HepG2 (cell line): ENCODE measurements around the gene JPT1. TPM values are rescaled to one million over a fixed set of nuclear protein-coding genes. Genes with fewer than 3 reads are reported as not detected.
A peak's percentile ranks its signal among the peaks of the same experiment; 100 is the strongest.

ENCODE experiments used
- HMG20A ChIP-seq: IDR thresholded peaks from 2 replicates; pipeline ENCODE4 v1.6.1; 2016; ENCODE audit warnings: borderline replicate concordance
- KLF16 ChIP-seq, 2 experiments: sonication (generic) in 1 of 2; formaldehyde crosslinking in 1 of 2; IDR thresholded peaks; 2 replicates each; pipeline versions ENCODE4 v1.6.1 to v1.8.0; 2016 to 2023; ENCODE audit warnings: missing genetic modification reagents in 2 of 2, missing compliant biosample characterization in 1 of 2
- MYC ChIP-seq: sonication (generic); formaldehyde crosslinking; IDR thresholded peaks from 2 replicates; pipeline ENCODE4 v1.9.0; 2021; ENCODE audit warnings: missing genetic modification reagents, borderline replicate concordance
- NCOA5 ChIP-seq: sonication (generic); formaldehyde crosslinking; IDR thresholded peaks from 2 replicates; pipeline ENCODE4 v1.4.0; 2020; ENCODE audit warnings: missing genetic modification reagents
- NRL ChIP-seq: sonication (generic); formaldehyde crosslinking; IDR thresholded peaks from 2 replicates; pipeline ENCODE4 v1.5.0; 2020; ENCODE audit warnings: missing genetic modification reagents, mild to moderate bottlenecking, moderate library complexity, borderline replicate concordance
- PATZ1 ChIP-seq: sonication (generic); formaldehyde crosslinking; IDR thresholded peaks from 2 replicates; pipeline ENCODE4 v1.4.0; 2020; ENCODE audit warnings: missing genetic modification reagents
- PAX8 ChIP-seq: sonication (generic); formaldehyde crosslinking; IDR thresholded peaks from 2 replicates; pipeline ENCODE4 v1.8.0; 2022; ENCODE audit warnings: mild to moderate bottlenecking, missing genetic modification reagents, borderline replicate concordance
- TCF7L2 ChIP-seq: IDR thresholded peaks from 2 replicates; pipeline ENCODE4 v1.6.1; 2011; ENCODE audit warnings: mild to moderate bottlenecking, low read depth, low read length, moderate library complexity
- ZFX ChIP-seq: sonication (generic); formaldehyde crosslinking; IDR thresholded peaks from 2 replicates; pipeline ENCODE4 v1.4.0; 2020; ENCODE audit warnings: mild to moderate bottlenecking, low read depth, missing genetic modification reagents, moderate library complexity
- ZNF556 ChIP-seq: sonication (generic); formaldehyde crosslinking; IDR thresholded peaks from 2 replicates; pipeline ENCODE4 v1.4.0; 2020; ENCODE audit warnings: mild to moderate bottlenecking, missing genetic modification reagents, borderline replicate concordance
- ZNF687 ChIP-seq: sonication (generic); formaldehyde crosslinking; IDR thresholded peaks from 2 replicates; pipeline ENCODE4 v1.5.1; 2020; ENCODE audit warnings: mild to moderate bottlenecking, missing genetic modification reagents, moderate library complexity
- ZNF740 ChIP-seq: sonication (generic); formaldehyde crosslinking; IDR thresholded peaks from 2 replicates; pipeline ENCODE4 v1.4.0; 2020; ENCODE audit warnings: missing genetic modification reagents
- polyA plus RNA-seq, 8 experiments: library from polyadenylated mRNA; depleted of rRNA in 3 of 8; stranded (reverse) in 7 of 8; unstranded in 1 of 8; fragments of >200 nt; fragmentation: Illumina TruSeq in 4 of 8; extraction: Trizol in 4 of 8; gene quantifications; 2 replicates each; pipeline versions ENCODE4 v1.2.1 to v1.2.3, GENCODE V29; 2011 to 2016; ENCODE audit warnings: low read depth in 4 of 8, missing spikeins in 1 of 8, mixed read lengths in 1 of 8; ENCODE audit not compliant: insufficient read depth in 1 of 8
- total RNA-seq, 5 experiments: library from RNA; depleted of rRNA; stranded (reverse); fragments of >200 nt; fragmentation: Illumina TruSeq; extraction: Trizol; gene quantifications; 2 replicates each; pipeline ENCODE4 v1.2.3, GENCODE V29; 2016; ENCODE audit warnings: low read depth in 1 of 5
- TF ChIP-seq, protein P1 (sequence below): sonication (generic); formaldehyde crosslinking; IDR thresholded peaks from 2 replicates; pipeline ENCODE4 v1.5.0; 2020; ENCODE audit warnings: missing genetic modification reagents
- TF ChIP-seq, protein P2 (sequence below): sonication (generic); formaldehyde crosslinking; IDR thresholded peaks from 2 replicates; pipeline ENCODE4 v1.9.0; 2021; ENCODE audit warnings: missing genetic modification reagents, borderline replicate concordance

JPT1 gene
- total and polyA plus RNA-seq, 2 of the 13 experiments (the other 11 are each of a cell fraction or from before 2014, with no cell fraction given): 43.3 to 256 TPM

- TF ChIP-seq ZNF687 (CRISPR knock-in tag) (peak; percentile 91), ZNF740 (CRISPR knock-in tag) (no peak), PATZ1 (CRISPR knock-in tag) (peak; percentile 93), NRL (CRISPR knock-in tag) (no peak; the same call in 1 of the 2 replicates), KLF16 (CRISPR knock-in tag; IDR thresholded peaks at IDR 0.05) (0 out of 4 replicates have a peak, but pooled peaks of 1 of the 2 experiments have one; percentile 53), ZNF556 (CRISPR knock-in tag) (no peak; the same call in 1 of the 2 replicates), TCF7L2 (no peak), ZFX (CRISPR knock-in tag) (no peak; the same call in 1 of the 2 replicates), PAX8 (CRISPR knock-in tag) (0 out of 2 replicates have a peak, but pooled peaks have one; percentile 14), MYC (CRISPR knock-in tag) (peak; percentile 80; the same call in 1 of the 2 replicates), HMG20A (CRISPR knock-in tag) (peak; percentile 89), NCOA5 (CRISPR knock-in tag) (no peak)
- TF ChIP-seq, protein P1, sequence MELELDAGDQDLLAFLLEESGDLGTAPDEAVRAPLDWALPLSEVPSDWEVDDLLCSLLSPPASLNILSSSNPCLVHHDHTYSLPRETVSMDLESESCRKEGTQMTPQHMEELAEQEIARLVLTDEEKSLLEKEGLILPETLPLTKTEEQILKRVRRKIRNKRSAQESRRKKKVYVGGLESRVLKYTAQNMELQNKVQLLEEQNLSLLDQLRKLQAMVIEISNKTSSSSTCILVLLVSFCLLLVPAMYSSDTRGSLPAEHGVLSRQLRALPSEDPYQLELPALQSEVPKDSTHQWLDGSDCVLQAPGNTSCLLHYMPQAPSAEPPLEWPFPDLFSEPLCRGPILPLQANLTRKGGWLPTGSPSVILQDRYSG (CRISPR knock-in tag): 0 out of 2 replicates have a peak, but pooled peaks have one; percentile 21
- TF ChIP-seq, protein P2, sequence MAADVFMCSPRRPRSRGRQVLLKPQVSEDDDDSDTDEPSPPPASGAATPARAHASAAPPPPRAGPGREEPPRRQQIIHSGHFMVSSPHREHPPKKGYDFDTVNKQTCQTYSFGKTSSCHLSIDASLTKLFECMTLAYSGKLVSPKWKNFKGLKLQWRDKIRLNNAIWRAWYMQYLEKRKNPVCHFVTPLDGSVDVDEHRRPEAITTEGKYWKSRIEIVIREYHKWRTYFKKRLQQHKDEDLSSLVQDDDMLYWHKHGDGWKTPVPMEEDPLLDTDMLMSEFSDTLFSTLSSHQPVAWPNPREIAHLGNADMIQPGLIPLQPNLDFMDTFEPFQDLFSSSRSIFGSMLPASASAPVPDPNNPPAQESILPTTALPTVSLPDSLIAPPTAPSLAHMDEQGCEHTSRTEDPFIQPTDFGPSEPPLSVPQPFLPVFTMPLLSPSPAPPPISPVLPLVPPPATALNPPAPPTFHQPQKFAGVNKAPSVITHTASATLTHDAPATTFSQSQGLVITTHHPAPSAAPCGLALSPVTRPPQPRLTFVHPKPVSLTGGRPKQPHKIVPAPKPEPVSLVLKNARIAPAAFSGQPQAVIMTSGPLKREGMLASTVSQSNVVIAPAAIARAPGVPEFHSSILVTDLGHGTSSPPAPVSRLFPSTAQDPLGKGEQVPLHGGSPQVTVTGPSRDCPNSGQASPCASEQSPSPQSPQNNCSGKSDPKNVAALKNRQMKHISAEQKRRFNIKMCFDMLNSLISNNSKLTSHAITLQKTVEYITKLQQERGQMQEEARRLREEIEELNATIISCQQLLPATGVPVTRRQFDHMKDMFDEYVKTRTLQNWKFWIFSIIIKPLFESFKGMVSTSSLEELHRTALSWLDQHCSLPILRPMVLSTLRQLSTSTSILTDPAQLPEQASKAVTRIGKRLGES (CRISPR knock-in tag): 0 out of 2 replicates have a peak, but pooled peaks have one; percentile 13
Measured at GRCh38 chr17:75090871-75091854, 63.1 kb downstream of the JPT1 start (continued).
